IPS-NIHi7 (cell line): ENCODE measurements around the gene CEP128.

Experiments used
- DNase-seq: peaks from one replicate; pipeline ENCODE4 v3.0.0; 2012; ENCODE audit warnings: mixed read lengths; ENCODE audit errors: extremely low spot score

The CEP128 gene

GRCh38 chr14:80772504-80772903, 169.0 kb downstream of the CEP128 start:
- no peak for DNase-seq

DNA sequence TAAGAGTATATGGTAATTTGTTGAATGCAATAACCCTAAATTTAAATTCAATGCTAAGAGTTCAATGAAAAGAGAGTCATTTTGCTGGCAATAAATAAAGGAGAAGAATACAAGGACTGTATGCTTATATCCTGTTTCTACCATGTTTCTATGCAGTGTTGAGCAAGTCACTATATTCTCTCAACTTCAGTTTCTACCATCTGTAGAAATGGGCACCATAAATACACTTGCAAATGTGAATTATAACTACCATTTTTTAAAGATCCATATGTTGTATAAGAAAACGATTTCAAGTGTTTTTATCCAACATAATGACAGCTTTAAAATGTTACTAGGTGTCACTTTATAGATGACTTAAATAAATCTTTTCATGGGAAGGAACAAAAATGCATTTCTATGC, 170.3 kb downstream of the CEP128 start:
- DNase-seq = no peak

GRCh38 chr14:80770114-80770908, 171.2 kb downstream of the CEP128 start:
- no peak for DNase-seq

DNA sequence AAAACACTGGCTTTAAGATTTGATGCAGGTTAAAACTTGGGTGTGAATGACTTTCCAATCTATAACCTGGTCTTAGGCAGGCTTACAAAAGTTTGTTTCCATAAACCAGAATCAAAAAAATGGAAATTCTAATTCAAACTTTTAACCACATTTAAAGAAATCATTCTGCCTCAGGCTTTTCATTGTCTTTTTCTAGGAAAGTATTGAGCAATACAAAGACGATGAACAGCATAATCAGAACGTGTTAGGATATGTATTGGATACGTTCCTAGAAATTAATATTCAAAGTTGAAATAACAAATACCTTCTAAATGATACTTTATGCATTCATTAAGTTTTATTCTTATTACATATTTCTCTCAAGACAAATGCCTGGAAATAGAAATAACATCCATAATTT, 172.9 kb downstream of the CEP128 start:
- no peak for DNase-seq

- no peak for DNase-seq
Measured at GRCh38 chr14:80764921-80765507, 176.5 kb downstream of the CEP128 start.

DNA sequence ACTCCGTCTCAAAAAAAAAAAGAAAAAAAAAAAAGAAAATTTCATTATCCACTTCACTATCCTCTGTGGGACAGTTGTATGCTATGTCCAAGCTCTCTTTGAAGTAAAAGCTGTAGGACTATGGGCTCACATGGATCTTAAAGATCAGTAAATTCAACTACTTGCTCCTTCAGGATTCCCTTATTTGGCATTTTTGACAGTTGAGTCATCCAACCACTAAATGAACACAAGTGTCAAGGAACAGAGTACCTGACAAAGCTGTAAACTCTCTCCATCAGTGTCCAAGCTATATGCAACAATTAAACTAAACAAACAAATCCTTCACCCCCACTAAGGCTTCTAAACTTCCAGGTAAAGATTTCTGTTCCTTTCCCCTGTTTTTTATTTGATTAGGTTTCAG, 177.0 kb downstream of the CEP128 start:
- no peak for DNase-seq

DNA sequence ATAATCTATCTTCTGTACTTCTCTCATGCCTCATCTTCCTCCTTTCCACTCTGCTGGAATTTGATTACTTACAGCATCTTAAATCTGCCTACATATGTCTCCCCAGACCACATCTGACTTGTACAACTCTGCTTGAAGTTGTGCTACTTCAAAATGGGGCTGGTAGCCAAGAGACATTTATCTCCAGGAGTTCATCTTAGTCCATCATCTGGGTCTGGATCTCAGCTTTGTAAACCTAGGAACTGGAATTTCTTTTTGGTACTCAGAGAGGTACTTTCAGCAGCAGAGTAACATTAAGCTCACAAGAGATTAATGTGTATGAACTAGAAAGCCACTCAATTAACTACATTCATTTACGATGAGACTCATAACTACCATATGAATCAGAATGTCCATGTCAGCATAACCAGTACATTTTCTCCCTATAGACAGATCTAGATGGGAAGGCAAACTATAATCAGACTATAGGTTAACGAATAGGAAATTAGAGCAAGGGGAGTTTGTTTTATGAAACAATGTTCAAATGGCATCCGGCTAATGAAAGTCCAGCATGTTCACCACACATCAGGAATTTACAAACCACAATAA, 178.8 kb downstream of the CEP128 start:
- DNase-seq = no peak

- DNase-seq = no peak
Measured at GRCh38 chr14:80754696-80755095, 186.8 kb downstream of the CEP128 start.

- DNase-seq = no peak
Measured at GRCh38 chr14:80751285-80751684, 190.3 kb downstream of the CEP128 start.

- no peak for DNase-seq
Measured at GRCh38 chr14:80726211-80726610, 215.3 kb downstream of the CEP128 start.

DNA sequence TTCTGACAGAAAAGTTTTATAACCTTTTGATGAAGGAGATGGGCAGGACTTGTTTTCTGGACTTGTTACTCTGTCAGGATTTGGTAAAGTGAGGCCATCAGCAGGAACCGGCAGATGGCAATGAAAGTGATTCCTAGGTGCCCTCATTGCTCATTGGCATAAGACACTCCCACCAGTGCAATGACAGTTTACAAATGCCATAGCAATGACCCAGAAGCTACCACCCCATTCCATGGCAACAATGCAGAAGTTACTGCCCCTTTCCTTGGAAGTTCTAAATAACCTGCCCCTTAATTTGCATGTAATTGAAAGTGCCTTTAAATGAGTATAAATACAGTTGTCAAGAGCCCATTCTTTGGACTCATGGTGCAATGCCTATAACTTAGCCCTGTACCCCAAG, 222.6 kb downstream of the CEP128 start:
- DNase-seq = no peak

DNA sequence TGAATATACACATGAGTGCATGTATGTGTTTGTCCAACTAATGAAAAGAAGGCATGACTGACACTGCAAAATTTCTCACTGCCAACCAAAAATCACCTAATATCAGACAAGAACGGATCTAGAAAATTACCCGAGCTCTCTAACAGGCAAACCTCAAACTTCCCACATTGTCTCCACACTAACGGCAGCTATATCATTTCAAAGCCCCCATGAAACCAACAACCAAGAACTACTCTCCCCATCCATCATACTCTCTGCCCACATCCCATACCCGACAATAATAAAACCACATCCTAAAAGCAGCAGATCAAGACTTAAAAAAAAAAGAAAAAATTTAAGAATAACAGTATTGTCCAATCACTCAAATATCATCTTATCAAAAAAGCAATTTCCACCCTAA, 227.1 kb downstream of the CEP128 start:
- no peak for DNase-seq

DNA sequence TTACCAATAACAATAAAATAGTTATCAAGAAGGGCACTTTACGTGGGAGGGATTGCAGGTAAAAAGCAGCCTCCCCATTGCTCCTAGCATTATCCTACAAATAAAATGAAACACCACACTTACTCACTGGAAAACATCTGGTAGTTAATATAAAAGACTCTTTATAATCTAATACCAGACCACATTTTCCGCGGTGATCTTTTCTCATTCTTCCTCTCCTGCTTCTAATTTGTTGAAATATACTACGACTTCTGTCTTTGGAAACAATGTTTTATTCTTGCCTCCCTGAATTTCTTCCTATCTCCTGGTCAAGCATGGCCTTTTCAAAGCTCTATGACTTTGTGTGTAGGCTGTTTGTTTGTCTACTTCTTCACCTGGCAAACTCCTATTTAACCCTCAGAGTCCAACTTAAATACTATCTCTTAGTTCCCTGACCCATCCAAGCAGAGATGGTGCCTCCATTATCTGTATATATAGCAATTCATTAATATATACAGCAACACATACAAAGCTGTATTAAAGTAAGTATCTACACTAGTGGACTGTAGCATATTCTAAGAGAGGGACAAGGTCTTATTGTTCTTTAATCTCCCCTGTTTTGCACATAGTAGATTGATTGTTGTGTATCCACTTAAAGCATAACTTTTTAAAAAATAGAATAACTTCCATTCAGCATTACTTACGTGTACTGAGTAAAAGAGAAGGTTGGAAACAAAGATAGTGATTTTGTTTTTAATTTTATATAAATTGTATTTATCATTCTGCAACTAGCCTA, 228.3 kb downstream of the CEP128 start:
- DNase-seq = no peak

GRCh38 chr14:80705241-80705980, 236.1 kb downstream of the CEP128 start:
- DNase-seq = no peak

DNA sequence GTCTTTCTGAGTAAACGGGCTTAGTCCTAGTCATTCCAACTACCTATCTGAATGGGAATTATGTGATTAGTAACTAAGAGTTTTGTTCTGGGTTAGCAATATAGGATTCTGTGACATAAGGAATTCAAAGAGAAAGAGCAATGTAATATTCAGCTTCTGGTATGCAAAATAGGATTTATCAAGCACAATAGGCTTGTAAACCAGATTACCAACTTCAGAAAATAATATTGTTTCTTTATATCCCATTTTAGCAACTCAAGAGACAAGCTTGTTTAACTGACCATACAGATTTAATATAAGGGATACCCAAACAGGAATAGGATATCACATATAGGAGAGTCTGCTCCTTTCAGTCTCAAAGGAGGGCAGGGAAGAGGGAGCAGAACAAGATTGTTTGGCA, 240.9 kb downstream of the CEP128 start:
- no peak for DNase-seq

DNA sequence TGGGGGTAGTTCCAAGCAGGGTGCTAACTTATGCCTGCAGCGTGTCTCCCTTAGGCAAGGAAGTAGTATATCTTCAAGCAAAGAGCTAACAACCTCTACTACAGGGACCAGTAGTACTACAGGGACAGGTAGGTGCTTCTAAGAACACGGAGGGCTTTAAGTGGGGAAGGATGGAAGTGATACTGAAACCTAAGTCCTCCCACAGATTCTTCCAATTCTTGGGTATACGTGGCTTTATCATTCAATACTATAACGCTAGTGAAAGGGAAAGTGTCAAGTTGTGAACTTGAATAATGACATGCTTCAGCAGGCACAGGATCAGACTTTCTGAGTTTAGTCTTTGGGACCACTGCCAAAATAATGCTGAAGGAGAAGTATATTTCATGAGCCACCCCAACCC, 241.7 kb downstream of the CEP128 start:
- DNase-seq = no peak

DNA sequence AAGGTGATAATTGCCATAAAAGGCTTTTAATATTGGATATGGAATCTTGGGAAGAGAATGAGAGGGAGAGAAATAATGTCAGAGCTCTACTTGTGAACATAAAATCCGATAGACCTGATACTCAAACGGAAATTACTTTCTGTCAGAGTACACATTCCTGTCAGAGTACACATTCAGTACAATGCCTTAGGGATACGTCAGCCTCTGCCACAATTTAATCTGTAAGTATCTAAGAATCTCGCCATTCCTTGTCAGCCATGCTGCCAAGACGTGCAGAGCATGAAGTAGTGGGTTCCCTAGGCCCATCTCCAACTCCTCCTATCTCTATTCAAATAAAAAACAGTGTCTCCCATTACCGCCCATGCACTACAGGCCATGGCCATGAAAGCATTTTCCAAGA, 242.6 kb downstream of the CEP128 start:
- no peak for DNase-seq

DNA sequence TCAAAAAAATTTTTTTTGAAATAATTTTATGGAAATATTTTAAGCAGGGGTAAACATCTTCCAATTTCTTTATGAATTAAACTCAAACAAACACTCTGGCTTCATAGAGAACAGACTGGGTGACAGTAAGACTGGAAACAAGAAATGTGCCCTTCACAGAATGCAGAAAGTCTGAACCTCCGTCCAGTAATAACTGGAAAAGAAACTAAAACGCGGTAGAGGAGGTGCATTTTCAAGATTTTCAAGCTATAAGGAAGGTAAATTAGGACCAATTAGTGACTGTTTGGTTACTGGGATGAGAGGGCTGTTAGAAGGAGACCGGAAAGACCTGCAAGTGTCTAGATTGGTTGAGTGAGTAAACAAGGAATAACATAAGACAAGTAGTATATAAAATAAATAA, 245.7 kb downstream of the CEP128 start:
- no peak for DNase-seq

DNA sequence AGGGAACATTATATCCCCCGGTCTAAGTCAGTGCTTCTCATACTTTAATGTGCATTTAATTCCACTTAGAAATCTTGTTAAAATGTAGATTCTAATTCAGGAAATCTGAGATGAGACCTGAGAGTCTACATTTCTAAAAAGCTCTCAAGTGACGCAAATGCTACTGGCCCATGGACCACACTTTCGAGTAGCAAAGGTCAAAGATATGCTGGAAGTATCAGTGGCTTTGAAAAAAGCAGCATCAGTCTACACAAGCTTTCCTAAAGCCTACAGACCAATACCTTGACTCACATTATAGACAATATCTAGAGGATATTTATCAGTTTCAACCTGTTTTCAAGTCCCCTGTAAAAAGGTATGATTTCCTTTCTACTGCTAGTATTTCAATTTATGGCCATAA, 248.6 kb downstream of the CEP128 start:
- no peak for DNase-seq

GRCh38 chr14:80681651-80682050, 259.9 kb downstream of the CEP128 start:
- no peak for DNase-seq

- no peak for DNase-seq
Measured at GRCh38 chr14:80679273-80679672, 262.3 kb downstream of the CEP128 start.

DNA sequence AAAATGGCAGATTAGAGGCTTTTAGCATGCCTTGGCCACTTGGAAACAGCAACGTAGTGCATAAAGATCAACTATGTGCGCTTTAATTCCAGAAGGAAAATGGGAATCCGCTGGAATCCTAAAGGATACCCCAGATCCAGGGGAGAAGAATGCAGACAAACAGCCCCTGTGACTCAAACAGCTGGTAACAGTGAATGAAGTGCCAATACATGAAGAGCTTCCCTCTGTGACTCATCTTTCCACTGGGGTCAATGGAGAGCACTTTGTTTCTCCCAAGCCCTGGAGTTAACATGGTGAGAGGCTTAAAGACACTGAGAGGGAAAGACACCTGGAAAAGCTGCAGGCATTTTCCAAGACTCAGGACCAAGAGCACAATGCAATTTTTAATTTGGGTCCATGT, 263.1 kb downstream of the CEP128 start:
- no peak for DNase-seq
